Ishikawa (cell line): Measurements from ENCODE around the gene OARD1.

ENCODE experiments used
- CREB1 ChIP-seq: IDR thresholded peaks from 2 replicates; pipeline ENCODE4 v1.6.1; 2012; ENCODE audit warnings: low read depth
- RAD21 ChIP-seq: IDR thresholded peaks from 2 replicates; pipeline ENCODE4 v1.6.1; 2012; ENCODE audit warnings: low read depth
- REST ChIP-seq: IDR thresholded peaks from 2 replicates; pipeline ENCODE4 v1.6.1; 2012; ENCODE audit warnings: low read depth, mild to moderate bottlenecking
- TCF12 ChIP-seq: IDR thresholded peaks from 2 replicates; pipeline ENCODE4 v1.6.1; 2012; ENCODE audit warnings: low read depth
- YY1 ChIP-seq: IDR thresholded peaks from 2 replicates; pipeline ENCODE4 v1.6.1; 2012; ENCODE audit warnings: low read depth

- TF ChIP-seq YY1 (peak; percentile 88), CREB1 (no peak), REST (no peak), RAD21 (no peak), TCF12 (no peak)
These were observed 663 bp upstream of the OARD1 start, which contains the start of gene NFYA for GRCh38 chr6:41072836-41073202.
